ENCODE measurements around the gene AANAT.

AANAT gene

GRCh38 chr17:76442341-76443338, 24.8 kb upstream of the AANAT start:
- no peak for DNase-seq (ENCODE audit: low read depth in 2 of 2)

GRCh38 chr17:76444518-76445311, 22.7 kb upstream of the AANAT start:
- no peak for DNase-seq (ENCODE audit: low read depth in 2 of 2)

- DNase-seq (ENCODE audit: low read depth in 2 of 2) = no peak
These were observed 21.5 kb upstream of the AANAT start for GRCh38 chr17:76445697-76446448.

- DNase-seq (ENCODE audit: low read depth in 2 of 2) = no peak
These were observed 20.8 kb upstream of the AANAT start for GRCh38 chr17:76446449-76447231.

GRCh38 chr17:76447931-76448652, 19.3 kb upstream of the AANAT start:
- no peak for DNase-seq (ENCODE audit: low read depth in 2 of 2)

- no peak for DNase-seq (ENCODE audit: low read depth in 2 of 2)
These were observed 18.3 kb upstream of the AANAT start for GRCh38 chr17:76449126-76449525.

GRCh38 chr17:76451506-76451905, 15.9 kb upstream of the AANAT start:
- no peak for DNase-seq (ENCODE audit: low read depth in 2 of 2)

GRCh38 chr17:76452127-76452659, 15.2 kb upstream of the AANAT start:
- no peak for DNase-seq (ENCODE audit: low read depth in 2 of 2)

- peak; percentile 73 to 86 for DNase-seq (ENCODE audit: low read depth in 2 of 2)
These were observed 14.6 kb upstream of the AANAT start, which contains the start of gene UBE2O for GRCh38 chr17:76452660-76453430. TSS of gene UBE2O (minus strand) at chr17:76453152. CDS start at chr17:76453141, 11 bp downstream.

GRCh38 chr17:76453431-76453743, 14.0 kb upstream of the AANAT start:
- DNase-seq (ENCODE audit: low read depth in 2 of 2) = no peak

GRCh38 chr17:76458580-76459490, 8.6 kb upstream of the AANAT start:
- DNase-seq (ENCODE audit: low read depth in 2 of 2) = no peak

GRCh38 chr17:76459674-76460073, 7.7 kb upstream of the AANAT start:
- no peak for DNase-seq (ENCODE audit: low read depth in 2 of 2)

GRCh38 chr17:76461765-76462555, 5.4 kb upstream of the AANAT start:
- DNase-seq (ENCODE audit: low read depth in 2 of 2) = no peak

GRCh38 chr17:76462556-76463290, 4.7 kb upstream of the AANAT start:
- no peak for DNase-seq (ENCODE audit: low read depth in 2 of 2)

- DNase-seq (ENCODE audit: low read depth in 2 of 2) = no peak
These were observed 650 bp upstream of the AANAT start for GRCh38 chr17:76466775-76467130.

GRCh38 chr17:76467809-76468633, 618 bp downstream of the AANAT start:
- DNase-seq (ENCODE audit: low read depth in 2 of 2) = no peak

All from stimulated activated CD8-positive, alpha-beta memory T cell treated with anti-CD3 and anti-CD28 coated beads, Interleukin-7, amount 100 ng/mL, for 4 hours (primary cell).